WERI-Rb-1 (cell line): ENCODE measurements around the gene DNAJC3.
"Not testable (repeated sequence)": the region's sequence is repeated elsewhere in the genome, so short reads cannot be mapped to it uniquely, and the experiment has no call there.

Experiments used
- DNase-seq: peaks from one replicate; pipeline ENCODE4 v3.0.0-alpha.2; 2020
- H3K27ac ChIP-seq: fragments of 250-450 bp; sonication (Bioruptor Pico); 2 replicates; pipeline ENCODE4 v1.5.1; 2020; ENCODE audit warnings: mild to moderate bottlenecking, moderate library complexity
- H3K27me3 ChIP-seq: fragments of 250-450 bp; sonication (Bioruptor Pico); 2 replicates; pipeline ENCODE4 v1.5.1; 2021; ENCODE audit warnings: mild to moderate bottlenecking, low read depth, moderate library complexity; ENCODE audit not compliant: insufficient read depth, severe bottlenecking
- H3K36me3 ChIP-seq: fragments of 250-450 bp; sonication (Bioruptor Pico); 2 replicates; pipeline ENCODE4 v1.5.1; 2020; ENCODE audit warnings: mild to moderate bottlenecking, moderate library complexity
- H3K4me3 ChIP-seq: 2 replicates; pipeline ENCODE4 v1.5.1; 2011; ENCODE audit warnings: low read depth, mild to moderate bottlenecking, control low read depth, low read length
- H3K9me3 ChIP-seq: fragments of 250-450 bp; sonication (Bioruptor Pico); 2 replicates; pipeline ENCODE4 v1.5.1; 2021; ENCODE audit warnings: mild to moderate bottlenecking, moderate library complexity; ENCODE audit not compliant: severe bottlenecking
- CTCF ChIP-seq: IDR thresholded peaks from 2 replicates; pipeline ENCODE4 v1.5.1; 2011; ENCODE audit warnings: low read depth, mild to moderate bottlenecking, control low read depth, inconsistent platforms, low read length

Gene DNAJC3

GRCh38 chr13:95652821-95653220 lies 24.1 kb upstream of the DNAJC3 start:
- no peak overlapping the region for H3K4me3 ChIP-seq
- no peak overlapping the region for H3K27ac ChIP-seq
- no peak for DNase-seq
- TF ChIP-seq CTCF, result no peak
- H3K27me3 ChIP-seq, result no peaks in the 10 kb centered on the region
- no peaks in the 10 kb centered on the region for H3K9me3 ChIP-seq
- H3K36me3 ChIP-seq, result no peaks in the 10 kb centered on the region

GRCh38 chr13:95656386-95657015 lies 20.4 kb upstream of the DNAJC3 start:
- H3K36me3 ChIP-seq, result no peaks in the 10 kb centered on the region
- peaks cover 5% of the 10 kb centered on the region for H3K9me3 ChIP-seq
- no peak for TF ChIP-seq CTCF
- no peak overlapping the region for H3K27ac ChIP-seq
- no peaks in the 10 kb centered on the region for H3K27me3 ChIP-seq
- H3K4me3 ChIP-seq, result no peak overlapping the region
- DNase-seq, result no peak

- H3K27ac ChIP-seq, result no peak overlapping the region
- H3K27me3 ChIP-seq, result no peaks in the 10 kb centered on the region
- peaks cover 9% of the 10 kb centered on the region for H3K9me3 ChIP-seq
- TF ChIP-seq CTCF, result no peak
- H3K4me3 ChIP-seq, result no peak overlapping the region
- no peaks in the 10 kb centered on the region for H3K36me3 ChIP-seq
- DNase-seq, result no peak
Observed at GRCh38 chr13:95659500-95659899, 17.4 kb upstream of the DNAJC3 start.

GRCh38 chr13:95660981-95661581 lies 15.9 kb upstream of the DNAJC3 start:
- H3K4me3 ChIP-seq, result no peak overlapping the region
- peaks cover 14% of the 10 kb centered on the region for H3K9me3 ChIP-seq
- peak; percentile 45 for TF ChIP-seq CTCF
- no peak overlapping the region for H3K27ac ChIP-seq
- DNase-seq, result peak; percentile 51
- no peaks in the 10 kb centered on the region for H3K27me3 ChIP-seq
- no peaks in the 10 kb centered on the region for H3K36me3 ChIP-seq

- not testable (repeated sequence) for H3K4me3 ChIP-seq, H3K27me3 ChIP-seq, DNase-seq, H3K36me3 ChIP-seq, H3K27ac ChIP-seq
- H3K9me3 ChIP-seq, result peaks cover 48% of the 10 kb centered on the region
Observed at GRCh38 chr13:95667235-95667634, 9.7 kb upstream of the DNAJC3 start.

- no peak for TF ChIP-seq CTCF
- no peak overlapping the region for H3K4me3 ChIP-seq
- no peaks in the 10 kb centered on the region for H3K27me3 ChIP-seq
Observed at GRCh38 chr13:95671597-95671996, 5.3 kb upstream of the DNAJC3 start.

More at GRCh38 chr13:95671597-95671996, 5.3 kb upstream of the DNAJC3 start:
- Histone ChIP-seq H3K36me3 (peaks cover 3% of the 10 kb centered on the region), H3K27ac (no peak overlapping the region), H3K9me3 (peaks cover 35% of the 10 kb centered on the region)
- DNase-seq, result no peak
